ENCODE results near the gene ZNF678.
"Not testable (repeated sequence)": the region's sequence is repeated elsewhere in the genome, so short reads cannot be mapped to it uniquely, and the experiment has no call there.

Gene ZNF678

GRCh38 chr1:227586733-227587132 lies 23.4 kb downstream of the ZNF678 start:
- TF ChIP-seq ZNF132 (tag by site-specific recombination; IDR thresholded peaks at IDR 0.05; ENCODE audit: borderline replicate concordance), result no peak
- TF ChIP-seq ZNF202 (tag by site-specific recombination; IDR thresholded peaks at IDR 0.05; ENCODE audit: borderline replicate concordance), result no peak
- no peak for TF ChIP-seq PRDM6 (tag by site-specific recombination; IDR thresholded peaks at IDR 0.05)
- no peak for TF ChIP-seq SP3 (tag by site-specific recombination; IDR thresholded peaks at IDR 0.05)
- Histone ChIP-seq H3K9me3 (ENCODE audit: control insufficient read depth, insufficient read depth, low read depth, low read length) (no peaks in the 10 kb centered on the region), H3K36me3 (ENCODE audit: control insufficient read depth in 2 of 2, insufficient read depth in 1 of 2, low read length in 2 of 2) (peaks cover 4 to 16% of the 10 kb centered on the region in 2 experiments; a peak in 2 of 3 replicates), H3K4me1 (ENCODE audit: control insufficient read depth, insufficient read depth, low read length) (no peaks in the 10 kb centered on the region), H3K4me3 (ENCODE audit: low read depth, low read length) (no peak overlapping the region), H3K27ac (ENCODE audit: extremely low read depth, low read depth, low read length) (no peak overlapping the region)
- CTCF ChIA-PET, result interaction anchor here (0.6 kb wide), 1 partner anchor 303 kb away, joined by 3 read pairs; no protein-coding TSS in a partner anchor
- POLR2A ChIA-PET, result no interaction called here

GRCh38 chr1:227587968-227588367 lies 24.6 kb downstream of the ZNF678 start:
- Histone ChIP-seq H3K4me3 (ENCODE audit: low read depth, low read length) (no peak overlapping the region), H3K36me3 (ENCODE audit: control insufficient read depth in 2 of 2, insufficient read depth in 1 of 2, low read length in 2 of 2) (peaks cover 4 to 19% of the 10 kb centered on the region in 2 experiments; a peak in 2 of 3 replicates), H3K4me1 (ENCODE audit: control insufficient read depth, insufficient read depth, low read length) (no peaks in the 10 kb centered on the region), H3K27ac (ENCODE audit: extremely low read depth, low read depth, low read length) (no peak overlapping the region), H3K9me3 (ENCODE audit: control insufficient read depth, insufficient read depth, low read depth, low read length) (no peaks in the 10 kb centered on the region)
- CTCF ChIA-PET, result no interaction called here
- TF ChIP-seq ZNF791 (tag by site-specific recombination; IDR thresholded peaks at IDR 0.05), result no peak
- TF ChIP-seq ZEB2 (tag by site-specific recombination; IDR thresholded peaks at IDR 0.05), result no peak
- TF ChIP-seq ZNF580 (tag by site-specific recombination; IDR thresholded peaks at IDR 0.05), result peak; percentile 72
- TF ChIP-seq RBAK (tag by site-specific recombination; IDR thresholded peaks at IDR 0.05), result no peak
- TF ChIP-seq MEIS1 (CRISPR knock-in tag; IDR thresholded peaks at IDR 0.05; ENCODE audit: borderline replicate concordance), result no peak
- TF ChIP-seq ZFP37 (tag by site-specific recombination; IDR thresholded peaks at IDR 0.05), result no peak
- TF ChIP-seq ZNF24 (tag by site-specific recombination; IDR thresholded peaks at IDR 0.05), result no peak
- no peak for TF ChIP-seq ZNF121 (tag by site-specific recombination; IDR thresholded peaks at IDR 0.05)
- TF ChIP-seq ZNF623 (tag by site-specific recombination; IDR thresholded peaks at IDR 0.05), result no peak
- peak; percentile 60; the same call in 1 of the 2 replicates for TF ChIP-seq ZNF280D (tag by site-specific recombination; IDR thresholded peaks at IDR 0.05)
- peak; percentile 88 for TF ChIP-seq ZNF146 (tag by site-specific recombination; IDR thresholded peaks at IDR 0.05)
- no peak for TF ChIP-seq ZBTB1 (tag by site-specific recombination; IDR thresholded peaks at IDR 0.05)
- 0 out of 2 replicates have a peak, but pooled peaks have one; percentile 27 for TF ChIP-seq ZNF626 (tag by site-specific recombination; IDR thresholded peaks at IDR 0.05)
- POLR2A ChIA-PET, result no interaction called here

- CTCF ChIA-PET; H3K4me3 ChIP-seq (ENCODE audit: low read depth, low read length); H3K27ac ChIP-seq (ENCODE audit: extremely low read depth, low read depth, low read length); H3K4me1 ChIP-seq (ENCODE audit: control insufficient read depth, insufficient read depth, low read length); POLR2A ChIA-PET; H3K9me3 ChIP-seq (ENCODE audit: control insufficient read depth, insufficient read depth, low read depth, low read length): not testable (repeated sequence)
- H3K36me3 ChIP-seq (ENCODE audit: control insufficient read depth in 2 of 2, insufficient read depth in 1 of 2, low read length in 2 of 2), result peaks cover 4 to 17% of the 10 kb centered on the region in 2 experiments; a peak in 2 of 3 replicates
Measured at GRCh38 chr1:227588769-227589168, 25.4 kb downstream of the ZNF678 start.

GRCh38 chr1:227589777-227590176 lies 26.4 kb downstream of the ZNF678 start:
- H3K36me3 ChIP-seq (ENCODE audit: control insufficient read depth in 2 of 2, insufficient read depth in 1 of 2, low read length in 2 of 2), result peaks cover 4 to 14% of the 10 kb centered on the region in 2 experiments; a peak in 2 of 3 replicates
- H3K4me1 ChIP-seq (ENCODE audit: control insufficient read depth, insufficient read depth, low read length); POLR2A ChIA-PET; H3K4me3 ChIP-seq (ENCODE audit: low read depth, low read length); H3K9me3 ChIP-seq (ENCODE audit: control insufficient read depth, insufficient read depth, low read depth, low read length); H3K27ac ChIP-seq (ENCODE audit: extremely low read depth, low read depth, low read length); CTCF ChIA-PET: not testable (repeated sequence)

GRCh38 chr1:227596222-227596621 lies 32.9 kb downstream of the ZNF678 start:
- POLR2A ChIA-PET; H3K36me3 ChIP-seq (ENCODE audit: control insufficient read depth in 2 of 2, insufficient read depth in 1 of 2, low read length in 2 of 2); H3K4me1 ChIP-seq (ENCODE audit: control insufficient read depth, insufficient read depth, low read length); H3K9me3 ChIP-seq (ENCODE audit: control insufficient read depth, insufficient read depth, low read depth, low read length); H3K27ac ChIP-seq (ENCODE audit: extremely low read depth, low read depth, low read length); H3K4me3 ChIP-seq (ENCODE audit: low read depth, low read length): not testable (repeated sequence)
- CTCF ChIA-PET, result interaction anchor here (0.6 kb wide), 1 partner anchor 19 kb away, joined by 3 read pairs; no protein-coding TSS in a partner anchor
